MCF 10A (cell line): ENCODE measurements around the gene HYAL3. TPM values are rescaled to one million over a fixed set of nuclear protein-coding genes. Genes with fewer than 3 reads are reported as not detected.
A peak's percentile ranks its signal among the peaks of the same experiment; 100 is the strongest.

ENCODE experiments used
- BruUV-seq: library from RNA; stranded (reverse); fragments of 400-500 nt; replicated peaks from 2 replicates; lab custom pipeline; 2021; lab: Mats Ljungman, UMichigan
- CTCF ChIA-PET: fragments of 300-600 bp; sonication (Branson Sonifier 250); formaldehyde crosslinking; extraction: SDS; loops from one replicate; lab custom pipeline; 2021; ENCODE audit warnings: antibody characterized with exemption, inconsistent platforms; lab: Yijun Ruan, JAX
- POLR2A ChIA-PET: fragments of 300-600, 350-650 bp; sonication (Branson Sonifier 250); formaldehyde crosslinking; extraction: SDS; loops from one replicate; lab custom pipeline; 2020; ENCODE audit warnings: antibody characterized with exemption, inconsistent platforms; lab: Yijun Ruan, JAX
- DNase-seq: peaks from one replicate; pipeline ENCODE4 v3.0.0-alpha.2; 2018; ENCODE audit not compliant: unreplicated experiment
- H3K27ac Mint-ChIP-seq: one replicate; pipeline ENCODE4 v1.8.0; 2022; ENCODE audit warnings: mild to moderate bottlenecking, low read depth, mixed read lengths; ENCODE audit not compliant: unreplicated experiment
- H3K27me3 Mint-ChIP-seq: one replicate; pipeline ENCODE4 v1.8.0; 2022; ENCODE audit warnings: mixed read lengths; ENCODE audit not compliant: insufficient read depth, unreplicated experiment
- H3K36me3 Mint-ChIP-seq: one replicate; pipeline ENCODE4 v1.8.0; 2022; ENCODE audit warnings: mild to moderate bottlenecking, moderate library complexity, mixed read lengths; ENCODE audit not compliant: insufficient read depth, unreplicated experiment
- H3K4me1 Mint-ChIP-seq: one replicate; pipeline ENCODE4 v1.8.0; 2022; ENCODE audit warnings: mixed read lengths; ENCODE audit not compliant: insufficient read depth, unreplicated experiment
- H3K4me3 Mint-ChIP-seq: one replicate; pipeline ENCODE4 v1.8.0; 2022; ENCODE audit warnings: mild to moderate bottlenecking, moderate library complexity, mixed read lengths; ENCODE audit not compliant: unreplicated experiment
- H3K9me3 Mint-ChIP-seq: one replicate; pipeline ENCODE4 v1.8.0; 2022; ENCODE audit warnings: mixed read lengths; ENCODE audit not compliant: unreplicated experiment
- CTCF ChIP-seq: fragments of 200-600 bp; IDR thresholded peaks from one replicate; pipeline ENCODE4 v1.8.0; 2022; ENCODE audit warnings: antibody characterized with exemption, mild to moderate bottlenecking; ENCODE audit not compliant: unreplicated experiment
- intact Hi-C: fragments of 100-400 bp; cut with micrococcal nuclease; formaldehyde crosslinking; loops from 2 replicates; pipeline ENCODE4 v1.14.1; 2022
- total RNA-seq: library from RNA; stranded (reverse); gene quantifications from 2 replicates; pipeline ENCODE4 v1.2.3, GENCODE V29; 2022

HYAL3 gene
- total RNA-seq, 1 experiment from 2014 or later: 2.3 TPM

GRCh38 chr3:50260942-50261441 is 38.2 kb downstream of the HYAL3 start:
- peaks cover 22% of the 10 kb centered on the region for H3K36me3 Mint-ChIP-seq
- CTCF ChIA-PET: interaction anchor here (0.9 to 7.2 kb wide), 6 partner anchors 10 to 76 kb away, joined by 4 to 70 read pairs (median 21); partner anchors contain the start of gene SEMA3B
- intact Hi-C loops: loop anchor here (1.0 kb wide), 1 partner anchor 12 kb away; no protein-coding TSS in a partner anchor
- no peak for TF ChIP-seq CTCF
- no peak overlapping the region for H3K27ac Mint-ChIP-seq
- POLR2A ChIA-PET: interaction anchor here (0.6 to 2.6 kb wide), 6 partner anchors 10 to 33 kb away, joined by 3 to 16 read pairs (median 4); partner anchors contain the start of genes GNAI2, IFRD2 and SEMA3B
- no peaks in the 10 kb centered on the region for H3K27me3 Mint-ChIP-seq
- H3K9me3 Mint-ChIP-seq: no peaks in the 10 kb centered on the region
- DNase-seq: no peak
- peak overlapping the region; percentile 62 for H3K4me3 Mint-ChIP-seq
- BruUV-seq: no TSS peak
- no peaks in the 10 kb centered on the region for H3K4me1 Mint-ChIP-seq

GRCh38 chr3:50260027-50260941 is 38.9 kb downstream of the HYAL3 start:
- ChIA-PET POLR2A (interaction anchor here (0.7 to 2.6 kb wide), 14 partner anchors 9 to 77 kb away, joined by 3 to 16 read pairs (median 3); partner anchors contain the start of genes GNAI2, IFRD2, LSMEM2 and SEMA3B), CTCF (interaction anchor here (0.6 to 7.2 kb wide), 11 partner anchors 11 to 146 kb away, joined by 3 to 70 read pairs (median 4); partner anchors contain the start of gene SEMA3B)
- intact Hi-C loops: loop anchor here (1.0 kb wide), 1 partner anchor 13 kb away; no protein-coding TSS in a partner anchor
- no peaks in the 10 kb centered on the region for H3K9me3 Mint-ChIP-seq
- no TSS peak for BruUV-seq
- peak; percentile 98 for TF ChIP-seq CTCF
- no peaks in the 10 kb centered on the region for H3K4me1 Mint-ChIP-seq
- H3K27ac Mint-ChIP-seq: peak overlapping the region; percentile 63
- peak; percentile 85 for DNase-seq
- H3K27me3 Mint-ChIP-seq: no peaks in the 10 kb centered on the region
- peaks cover 22% of the 10 kb centered on the region for H3K36me3 Mint-ChIP-seq
- H3K4me3 Mint-ChIP-seq: peak overlapping the region; percentile 62

GRCh38 chr3:50259432-50260026 is 39.7 kb downstream of the HYAL3 start:
- Mint-ChIP-seq H3K36me3 (peaks cover 22% of the 10 kb centered on the region), H3K4me1 (peaks cover 4% of the 10 kb centered on the region), H3K9me3 (no peaks in the 10 kb centered on the region), H3K27ac (peak overlapping the region; percentile 63), H3K27me3 (no peaks in the 10 kb centered on the region), H3K4me3 (peak overlapping the region; percentile 62)
- POLR2A ChIA-PET: interaction anchor here (0.5 to 2.6 kb wide), 12 partner anchors 8 to 78 kb away, joined by 3 to 16 read pairs (median 3); partner anchors contain the start of genes GNAI2, IFRD2 and SEMA3B
- BruUV-seq: no TSS peak
- no peak for DNase-seq
- CTCF ChIA-PET: interaction anchor here (0.5 to 7.2 kb wide), 13 partner anchors 11 to 1892 kb away, joined by 3 to 70 read pairs (median 4); partner anchors contain the start of gene SEMA3B
- no peak for TF ChIP-seq CTCF
- intact Hi-C loops: loop anchor here (1.0 kb wide), 1 partner anchor 14 kb away; no protein-coding TSS in a partner anchor
